GM21717 (cell line): ENCODE measurements around the gene DDTL.
"Not testable (repeated sequence)": the region's sequence is repeated elsewhere in the genome, so short reads cannot be mapped to it uniquely, and the experiment has no call there.

Source experiments
- ATAC-seq: cut with Tn5 transposase; IDR thresholded peaks from one replicate; pipeline ENCODE4 v1.9.1; 2021; ENCODE audit warnings: mild to moderate bottlenecking, moderate library complexity; ENCODE audit not compliant: unreplicated experiment

The DDTL gene

GRCh38 chr22:23969071-23969470 lies 2.4 kb downstream of the DDTL start:
- ATAC-seq, result no peak

- no peak for ATAC-seq
These were observed 3.5 kb downstream of the DDTL start for GRCh38 chr22:23970201-23970641.

- ATAC-seq, result no peak
These were observed 4.3 kb downstream of the DDTL start for GRCh38 chr22:23970816-23971486.

- ATAC-seq, result not testable (repeated sequence)
These were observed 5.2 kb downstream of the DDTL start for GRCh38 chr22:23971927-23972326.

- peak; percentile 72 for ATAC-seq
These were observed 7.7 kb downstream of the DDTL start, which contains the start of gene DDT for GRCh38 chr22:23974345-23974744. Gene DDT, minus strand, starts transcription at chr22:23974441. Its CDS starts 27 bp downstream, at chr22:23974414.

GRCh38 chr22:23974836-23975352 lies 8.2 kb downstream of the DDTL start:
- not testable (repeated sequence) for ATAC-seq

- not testable (repeated sequence) for ATAC-seq
These were observed 10.6 kb downstream of the DDTL start for GRCh38 chr22:23977304-23977703.

- not testable (repeated sequence) for ATAC-seq
These were observed 13.0 kb downstream of the DDTL start, which contains the start of gene GSTT2 for GRCh38 chr22:23979557-23980240. Gene GSTT2, plus strand, starts transcription at chr22:23980134.

GRCh38 chr22:23980567-23980966 lies 13.9 kb downstream of the DDTL start:
- not testable (repeated sequence) for ATAC-seq

GRCh38 chr22:23984430-23984829 lies 17.7 kb downstream of the DDTL start:
- ATAC-seq, result no peak

- ATAC-seq, result not testable (repeated sequence)
These were observed 19.4 kb downstream of the DDTL start for GRCh38 chr22:23986089-23986488.

GRCh38 chr22:23986538-23987178 lies 20.0 kb downstream of the DDTL start:
- ATAC-seq, result not testable (repeated sequence)

- not testable (repeated sequence) for ATAC-seq
These were observed 23.0 kb downstream of the DDTL start for GRCh38 chr22:23989583-23990244.

- ATAC-seq, result not testable (repeated sequence)
These were observed 26.4 kb downstream of the DDTL start for GRCh38 chr22:23993080-23993479.

- ATAC-seq, result not testable (repeated sequence)
These were observed 27.0 kb downstream of the DDTL start for GRCh38 chr22:23993581-23994177.

GRCh38 chr22:23997092-23997491 lies 30.4 kb downstream of the DDTL start:
- ATAC-seq, result no peak

- ATAC-seq, result not testable (repeated sequence)
These were observed 33.1 kb downstream of the DDTL start for GRCh38 chr22:23999779-24000178.

GRCh38 chr22:24001314-24001713 lies 34.6 kb downstream of the DDTL start:
- ATAC-seq, result no peak

GRCh38 chr22:24002272-24002671 lies 35.6 kb downstream of the DDTL start:
- no peak for ATAC-seq

- ATAC-seq, result no peak
These were observed 36.2 kb downstream of the DDTL start for GRCh38 chr22:24002851-24003250.
